NCI-H1694 (cell line): ENCODE measurements around the gene AGAP9.
"Not testable (repeated sequence)": the region's sequence is repeated elsewhere in the genome, so short reads cannot be mapped to it uniquely, and the experiment has no call there.

ENCODE experiments used
- DNase-seq: peaks from one replicate; lab custom pipeline; 2025; lab: John Stamatoyannopoulos, UW

The AGAP9 gene

DNA sequence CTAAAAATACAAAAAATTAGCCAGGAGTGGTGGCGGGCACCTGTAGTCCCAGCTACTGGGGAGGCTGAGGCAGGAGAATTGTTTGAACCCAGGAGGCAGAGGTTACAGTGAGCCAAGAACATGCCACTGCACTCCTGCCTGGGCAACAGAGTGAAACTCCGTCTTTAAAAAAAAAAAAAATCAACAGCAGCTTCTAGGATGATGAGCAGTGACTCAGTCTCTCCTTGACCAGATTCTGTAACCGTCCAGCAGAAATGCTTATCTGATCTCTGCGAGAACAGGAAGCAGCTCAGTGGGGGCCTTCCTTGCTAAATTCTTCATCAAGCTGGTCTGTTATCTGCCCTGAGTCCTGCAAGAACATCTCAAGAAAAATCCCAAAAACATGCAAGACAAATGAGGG is 37.5 kb downstream of the AGAP9 start:
- DNase-seq: not testable (repeated sequence)

DNA sequence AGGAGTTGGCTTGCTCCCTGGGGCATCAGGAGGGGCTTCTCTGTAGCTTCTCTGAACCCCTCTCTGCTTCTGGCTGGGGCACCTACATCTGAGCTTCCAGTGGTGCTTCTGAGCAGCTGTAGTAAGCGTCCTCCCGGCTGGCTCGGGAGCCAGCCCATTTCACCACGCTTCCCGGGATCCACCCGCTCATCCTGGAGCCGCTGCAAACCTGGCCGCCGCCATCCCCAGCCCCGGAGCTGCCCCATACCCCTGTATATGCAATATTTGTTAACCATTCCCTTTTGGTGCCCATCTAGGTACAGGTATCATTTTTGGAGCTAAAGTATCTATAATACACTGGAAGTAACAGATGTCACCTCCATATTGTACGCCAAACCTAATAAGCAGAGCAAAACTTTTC is 38.7 kb downstream of the AGAP9 start:
- not testable (repeated sequence) for DNase-seq

DNA sequence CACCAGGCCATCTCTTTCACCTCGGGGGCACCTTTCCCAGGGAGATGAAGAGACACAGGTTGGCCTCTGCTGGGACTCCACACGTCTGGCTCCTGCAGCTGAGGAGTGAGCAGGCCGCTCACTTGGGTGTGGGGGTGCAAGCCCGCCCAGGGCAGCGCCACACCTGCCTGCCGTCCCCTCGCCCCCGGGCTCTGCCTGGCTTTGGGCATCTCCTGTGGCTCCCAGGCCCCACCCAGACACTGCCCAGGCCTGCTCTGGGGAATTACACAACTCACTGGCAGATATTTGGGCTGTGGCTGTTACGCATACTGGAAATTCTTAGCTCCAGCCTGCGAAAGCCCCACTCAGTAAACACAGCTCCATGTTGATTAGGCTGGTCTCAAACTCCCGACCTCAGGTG is 39.5 kb downstream of the AGAP9 start, which contains the start of gene ANXA8:
TSS of gene ANXA8 (minus strand) at position 193 of the 400 bp plus-strand sequence. CDS start at position 11, 182 bp downstream.
- not testable (repeated sequence) for DNase-seq

DNA sequence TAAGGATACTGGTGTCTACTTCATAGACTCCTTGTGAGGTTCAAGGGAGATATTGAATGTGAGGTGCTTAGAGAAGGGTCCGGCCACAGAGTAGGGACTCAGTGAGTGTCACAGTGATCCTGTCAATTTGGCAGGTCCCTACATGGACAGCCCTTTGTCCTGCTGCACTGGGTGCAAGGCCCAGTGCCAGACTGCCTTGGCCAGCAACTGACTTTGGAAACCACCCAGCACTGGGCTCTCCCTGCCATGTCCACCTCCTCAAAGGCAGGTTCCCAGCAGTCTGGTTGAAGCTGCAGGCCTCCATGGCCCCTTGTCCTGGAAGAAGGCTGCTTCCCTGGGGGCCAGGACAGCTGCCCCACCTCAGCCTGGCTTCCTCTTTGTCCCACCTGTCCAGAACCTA is 41.1 kb downstream of the AGAP9 start:
- DNase-seq: not testable (repeated sequence)

DNA sequence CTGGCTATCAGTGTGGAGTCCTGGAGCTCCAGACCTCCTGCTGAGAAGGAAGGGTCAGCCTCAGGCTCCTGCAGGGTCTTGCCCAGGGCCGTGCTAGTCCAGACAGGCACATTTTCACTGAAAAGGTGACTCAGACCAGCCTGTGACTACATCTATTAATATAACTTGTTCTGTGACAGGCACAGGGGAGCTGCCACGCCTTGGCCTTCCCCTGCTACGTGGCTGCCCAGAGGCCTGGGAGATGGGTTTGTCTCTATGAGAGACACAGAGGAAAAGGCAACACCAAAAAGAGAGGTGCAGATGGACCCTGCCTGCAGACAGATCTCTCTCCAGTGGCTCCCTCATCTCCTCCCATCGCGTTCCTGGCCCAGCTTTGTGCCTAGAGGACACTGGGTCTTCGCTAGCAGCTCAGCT is 41.7 kb downstream of the AGAP9 start:
- DNase-seq: not testable (repeated sequence)

DNA sequence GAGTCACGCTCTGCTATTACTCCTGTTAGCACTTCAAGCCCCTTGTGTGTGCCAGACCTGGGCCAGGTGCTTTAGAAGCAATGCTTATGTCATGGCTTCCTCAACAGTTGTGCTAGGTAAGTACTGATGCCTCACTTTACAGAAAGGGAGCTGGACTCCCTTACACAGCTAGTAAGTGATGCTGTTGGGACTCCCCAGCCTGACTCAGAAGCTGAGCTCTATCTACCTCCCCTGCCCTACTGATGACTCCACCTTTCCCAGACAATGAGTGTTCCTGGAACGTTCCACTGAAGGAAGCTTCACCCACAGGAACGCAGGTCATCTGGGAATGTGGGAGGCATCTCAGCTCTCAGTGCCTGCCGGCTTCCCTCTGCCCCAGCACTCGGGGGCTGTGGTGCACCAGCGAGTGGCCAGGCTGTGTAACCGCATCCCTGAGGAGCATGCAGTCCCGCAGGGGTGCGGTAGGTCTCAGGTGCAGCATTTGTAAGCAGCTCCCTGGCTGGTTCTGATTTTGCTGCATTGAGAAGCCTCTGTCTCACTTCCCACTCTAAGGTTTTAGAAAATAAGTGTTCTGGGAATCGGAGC is 42.2 kb downstream of the AGAP9 start:
- not testable (repeated sequence) for DNase-seq

DNA sequence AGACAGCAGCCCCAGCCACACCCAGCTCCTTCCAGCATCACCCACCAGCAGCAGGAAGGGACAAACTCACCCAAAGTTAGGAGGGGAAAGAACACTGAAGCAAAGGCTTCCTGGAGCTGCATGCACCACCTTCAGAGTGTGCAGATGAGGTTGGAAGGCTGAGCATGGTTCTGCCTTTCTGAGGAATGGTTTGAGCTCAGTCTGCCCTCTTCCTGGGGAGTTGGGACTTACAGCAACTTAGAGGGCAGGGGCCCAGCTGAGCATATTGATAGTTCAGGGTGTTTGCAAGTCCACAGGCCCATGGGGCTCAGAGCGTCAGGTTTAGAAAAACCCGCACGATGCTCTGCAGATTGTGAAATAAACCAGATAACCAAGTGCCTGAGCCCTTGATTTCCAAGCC is 43.3 kb downstream of the AGAP9 start:
- not testable (repeated sequence) for DNase-seq

DNA sequence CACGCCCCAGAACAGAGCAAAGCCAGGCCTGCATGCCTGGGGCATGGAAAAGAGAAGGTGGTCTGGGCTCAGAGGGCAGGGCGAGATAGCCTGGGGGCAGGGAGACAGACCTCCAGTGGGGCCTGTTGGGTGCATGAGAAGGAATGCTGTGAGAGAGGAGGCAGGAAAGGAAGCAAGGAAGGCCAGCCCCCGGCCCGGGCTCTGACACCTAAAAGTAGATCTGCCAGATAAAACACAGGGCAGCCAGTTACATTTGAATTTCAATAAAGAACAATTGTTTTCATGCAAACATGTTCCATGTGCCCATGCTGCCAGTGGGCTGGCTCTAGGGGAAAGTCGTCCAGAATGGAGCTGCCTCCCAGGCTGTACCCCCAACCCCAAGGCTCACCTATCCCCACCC is 45.3 kb downstream of the AGAP9 start:
- not testable (repeated sequence) for DNase-seq

DNA sequence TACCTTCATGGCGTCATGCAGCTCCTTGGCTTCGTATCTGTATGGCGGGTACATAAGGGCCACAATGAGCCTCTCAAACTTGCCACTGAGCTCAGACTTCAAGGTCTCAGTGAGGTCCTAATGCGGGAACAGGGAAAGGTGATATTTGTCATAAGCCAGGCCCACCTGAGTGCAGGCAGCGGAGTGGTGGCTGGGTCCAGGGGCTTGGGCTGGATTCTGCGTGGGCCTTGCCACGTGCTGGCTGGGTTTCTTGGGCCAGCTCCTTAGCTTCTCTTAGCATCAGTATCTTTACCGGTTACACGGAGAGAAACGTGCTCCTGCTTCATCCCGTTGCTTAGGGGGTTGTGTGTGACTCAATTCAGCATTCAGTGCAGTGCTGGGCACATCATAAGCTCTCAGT is 46.4 kb downstream of the AGAP9 start:
- DNase-seq: not testable (repeated sequence)

DNA sequence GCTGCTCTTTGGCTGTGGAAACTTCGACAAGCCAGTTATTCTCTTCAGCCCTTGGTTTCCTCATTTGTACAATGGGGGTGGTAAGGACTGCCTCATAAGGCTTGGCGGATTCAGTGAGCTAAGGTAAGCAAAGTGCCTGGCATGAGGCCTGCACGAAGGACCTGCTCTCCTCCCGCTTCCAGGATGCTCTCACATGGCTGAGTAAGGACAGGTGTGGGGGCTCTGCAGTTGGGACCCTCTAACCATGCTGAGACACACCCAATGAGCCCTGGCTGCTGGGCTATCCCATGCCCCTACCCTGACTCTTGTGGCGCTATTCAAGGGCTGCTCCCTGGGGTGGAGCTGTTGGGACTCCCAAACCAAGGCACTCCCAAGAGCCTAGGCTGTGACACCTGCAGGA is 48.3 kb downstream of the AGAP9 start:
- DNase-seq: not testable (repeated sequence)

DNA sequence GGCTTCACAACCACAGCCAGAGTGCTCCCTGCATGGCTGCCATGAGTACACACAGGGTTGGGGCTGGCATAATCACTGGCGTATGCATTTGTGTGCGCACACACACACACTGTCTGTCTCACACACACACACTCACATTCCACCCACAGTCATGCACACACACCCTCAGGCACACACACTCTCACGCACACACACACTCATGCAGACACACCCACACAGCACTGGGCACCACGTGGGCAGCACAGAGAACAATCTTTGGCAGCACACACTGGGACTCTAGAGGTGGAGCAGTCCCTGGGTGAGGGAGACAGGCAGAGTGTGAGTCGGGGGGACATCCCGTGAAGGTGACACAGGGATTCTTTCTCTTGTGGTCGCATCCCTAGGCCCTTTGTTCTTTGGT is 49.9 kb downstream of the AGAP9 start:
- not testable (repeated sequence) for DNase-seq

DNA sequence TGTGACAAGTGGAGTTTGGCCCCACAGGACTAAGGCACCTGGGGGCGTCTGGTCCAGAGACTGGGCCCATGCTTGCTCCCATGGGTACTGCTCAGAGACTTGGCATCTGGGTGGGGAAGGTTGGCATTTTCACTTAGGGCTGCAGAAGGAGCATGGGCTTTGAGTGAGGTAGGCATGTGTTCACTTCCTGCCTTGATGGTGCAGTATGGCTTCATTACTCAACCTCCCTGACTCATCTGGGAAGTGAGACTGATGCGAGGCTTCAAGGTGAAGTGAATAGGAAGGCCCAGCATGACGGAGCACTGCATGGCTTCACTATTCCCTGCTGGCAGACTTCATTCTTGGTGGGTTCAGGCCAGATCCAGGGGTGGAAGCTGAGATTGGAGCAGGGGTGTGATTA is 50.8 kb downstream of the AGAP9 start:
- DNase-seq: not testable (repeated sequence)

DNA sequence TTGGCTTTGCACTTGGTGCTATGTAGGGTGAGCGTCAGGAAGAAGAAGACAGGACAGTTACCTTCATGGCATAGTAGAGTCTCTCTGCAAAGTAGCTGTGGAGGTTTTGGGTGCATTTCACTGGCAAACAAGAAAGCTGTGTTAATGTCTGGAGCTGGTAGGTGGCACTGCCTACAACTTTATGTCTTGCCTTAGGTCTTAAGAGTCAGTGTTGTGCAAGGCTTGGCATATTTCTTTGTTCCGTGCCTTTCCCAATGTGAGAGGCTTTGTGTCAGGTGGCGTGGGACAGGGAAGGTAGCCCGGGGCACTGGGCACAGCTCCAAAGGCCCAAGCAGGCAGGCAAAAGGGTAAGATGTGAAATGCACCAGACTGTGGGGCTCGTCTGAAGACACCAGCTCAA is 51.4 kb downstream of the AGAP9 start:
- DNase-seq: not testable (repeated sequence)

DNA sequence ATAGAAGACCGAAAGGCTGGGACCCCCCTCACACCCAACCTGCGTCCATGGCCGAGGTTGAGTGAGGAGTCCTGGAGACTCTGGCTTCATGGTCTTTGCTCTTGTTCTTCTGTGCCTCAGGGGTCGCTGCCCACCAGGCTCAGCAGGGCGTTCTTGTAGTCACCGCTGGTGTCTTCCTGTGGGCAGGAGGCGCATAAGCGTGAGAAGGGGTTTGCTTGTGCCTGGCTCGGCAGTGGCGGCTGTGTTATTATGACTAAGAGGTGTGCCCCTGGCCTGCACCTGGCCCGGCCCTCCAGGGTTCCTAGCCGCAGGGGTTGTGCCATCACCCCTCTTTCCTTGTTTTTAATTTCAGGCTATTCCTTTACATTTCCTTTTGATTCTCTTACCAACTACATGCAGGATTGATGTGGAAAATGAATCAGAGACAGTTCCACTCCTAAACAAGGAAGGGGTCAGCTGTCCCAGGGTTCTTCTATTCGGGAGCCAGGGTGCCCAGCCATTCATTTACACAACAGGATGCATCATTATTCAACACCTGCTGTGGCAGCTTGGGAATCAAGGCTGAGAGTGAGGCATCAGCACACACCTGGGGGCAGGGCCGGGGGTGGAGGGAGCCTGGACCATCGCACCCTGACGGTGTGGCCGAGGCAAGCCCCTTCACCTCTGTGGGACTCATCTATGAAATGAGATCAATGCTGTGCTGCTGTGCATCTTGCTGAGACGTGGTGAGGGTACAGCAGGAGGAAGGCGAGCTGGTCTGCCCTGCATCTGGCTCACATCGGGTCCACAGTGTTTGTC is 54.5 kb downstream of the AGAP9 start:
- DNase-seq: not testable (repeated sequence)

DNA sequence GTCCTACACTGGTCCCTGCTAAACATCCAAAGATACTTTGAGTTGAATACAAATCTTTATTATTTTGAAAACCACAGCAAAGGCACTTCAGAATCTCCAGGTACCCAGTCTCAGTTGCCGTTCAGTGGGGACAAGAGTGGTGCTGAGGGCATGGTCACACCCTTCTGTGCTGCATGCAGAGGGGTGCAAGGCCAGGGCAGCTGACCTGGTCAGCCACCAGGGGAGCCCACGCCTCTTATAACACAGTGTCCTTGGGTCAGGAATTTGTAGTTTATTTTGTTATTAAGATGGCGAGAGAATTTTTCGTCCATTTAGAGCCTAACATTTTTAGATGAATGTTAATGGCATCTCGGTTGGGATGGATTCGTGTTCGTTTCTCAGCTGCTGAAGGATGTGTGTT is 55.5 kb downstream of the AGAP9 start:
- DNase-seq: not testable (repeated sequence)

DNA sequence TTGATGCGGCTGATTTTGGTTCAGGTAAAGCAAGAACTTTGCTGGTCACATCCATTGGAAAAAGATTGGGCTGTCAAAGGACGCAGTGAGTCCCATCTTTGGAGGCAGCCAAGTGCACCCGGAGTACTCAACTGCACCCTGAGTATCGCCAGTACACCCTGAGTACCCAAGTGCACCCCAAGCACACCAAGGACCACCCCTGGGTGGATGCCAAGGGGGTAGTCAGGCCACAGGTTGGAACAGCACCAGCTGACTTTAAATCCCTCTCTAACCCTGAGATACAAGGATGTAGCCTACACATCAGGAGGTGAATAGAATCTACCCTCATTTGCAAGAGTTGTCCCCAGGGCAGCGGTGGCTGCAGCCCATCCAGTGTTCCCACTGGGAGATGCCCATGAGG is 56.0 kb downstream of the AGAP9 start:
- DNase-seq: not testable (repeated sequence)

DNA sequence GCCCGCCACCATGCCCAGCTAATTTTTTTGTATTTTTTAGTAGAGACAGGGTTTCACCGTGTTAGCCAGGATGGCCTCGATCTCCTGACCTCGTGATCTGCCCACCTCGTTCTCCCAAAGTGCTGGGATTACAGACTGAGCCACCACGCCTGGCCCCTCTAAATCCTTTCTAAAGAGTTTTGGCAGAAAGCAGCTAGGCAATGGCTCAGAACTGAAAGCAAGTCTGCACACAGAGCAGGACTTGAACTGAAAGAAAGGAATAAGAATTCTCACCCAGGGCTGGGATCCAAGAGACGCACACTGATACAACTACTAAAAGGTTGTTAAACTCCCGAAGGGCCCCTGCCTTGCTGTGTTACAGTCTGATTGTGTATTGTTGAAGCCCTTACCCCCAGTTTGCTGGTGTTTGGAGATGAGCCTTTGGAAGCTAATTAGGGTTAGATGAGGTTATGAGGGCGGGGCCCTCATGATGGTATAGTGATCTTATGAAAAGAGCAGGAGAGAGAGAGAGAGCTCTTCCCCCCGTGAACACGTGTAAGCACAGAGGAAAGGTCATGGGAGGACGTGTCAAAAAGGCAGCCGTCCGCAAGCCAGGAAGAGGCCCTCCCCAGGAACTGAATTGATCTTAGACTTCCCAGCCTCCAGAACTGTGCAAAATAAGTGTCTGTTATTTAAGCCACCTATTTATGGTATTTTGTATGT is 58.1 kb downstream of the AGAP9 start:
- not testable (repeated sequence) for DNase-seq

DNA sequence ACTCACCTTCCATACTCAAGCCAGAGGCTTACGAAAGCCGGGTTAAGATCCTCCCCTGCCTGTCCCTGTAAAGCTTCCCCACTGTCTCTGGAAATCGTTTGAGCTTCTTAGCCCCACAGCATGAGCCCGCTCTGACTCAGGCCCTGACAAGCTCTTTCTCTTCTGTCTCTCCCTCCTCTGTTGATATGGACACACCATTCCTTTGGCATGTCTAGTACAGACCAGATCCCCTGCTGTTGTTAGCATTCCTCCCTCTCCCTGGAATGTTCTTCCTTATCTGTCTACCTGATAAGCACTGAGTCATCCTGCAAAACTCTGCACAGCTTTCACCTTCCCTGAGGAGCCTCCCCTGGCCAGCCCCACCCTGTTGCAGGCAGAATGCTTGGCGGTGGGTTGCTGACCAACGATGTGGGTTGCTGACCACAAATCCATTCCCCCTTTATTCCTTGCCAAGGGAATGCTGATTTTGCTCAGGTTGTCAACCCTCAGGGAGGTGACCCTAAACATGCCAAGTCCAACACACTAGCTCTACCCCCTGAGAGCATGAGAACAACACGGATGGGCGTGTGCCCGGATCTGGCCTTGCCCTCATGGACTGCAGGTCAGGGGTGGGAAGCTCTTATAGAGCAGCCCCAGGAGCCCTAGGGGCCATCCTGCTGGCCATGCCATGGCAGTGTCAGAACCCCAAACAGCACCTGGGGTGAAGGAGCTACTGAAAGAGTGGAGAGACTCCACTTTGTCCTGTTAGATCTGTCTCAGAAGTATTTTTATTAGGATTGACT is 60.7 kb downstream of the AGAP9 start:
- not testable (repeated sequence) for DNase-seq

DNA sequence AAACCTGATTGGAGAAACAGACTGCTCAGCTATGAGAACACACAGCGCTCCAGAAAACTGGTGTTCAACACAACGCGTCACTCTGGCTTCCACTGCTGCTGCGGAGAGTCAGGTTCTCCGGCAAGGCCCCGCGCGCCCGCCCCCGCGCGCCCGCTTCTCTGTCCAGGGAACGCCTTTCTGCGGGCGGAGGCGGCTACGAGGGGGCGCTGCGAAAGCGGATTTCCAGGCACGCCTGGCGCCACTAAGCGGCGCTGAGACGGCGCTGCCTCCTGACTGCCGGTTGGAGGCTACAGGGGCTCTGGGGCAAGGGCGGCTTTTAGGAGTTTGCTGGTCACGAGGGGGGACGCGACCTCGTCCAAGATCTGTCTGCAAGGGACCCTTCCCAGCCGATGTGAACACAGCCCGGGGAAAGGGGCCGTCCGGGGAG is 62.2 kb downstream of the AGAP9 start:
- not testable (repeated sequence) for DNase-seq

DNA sequence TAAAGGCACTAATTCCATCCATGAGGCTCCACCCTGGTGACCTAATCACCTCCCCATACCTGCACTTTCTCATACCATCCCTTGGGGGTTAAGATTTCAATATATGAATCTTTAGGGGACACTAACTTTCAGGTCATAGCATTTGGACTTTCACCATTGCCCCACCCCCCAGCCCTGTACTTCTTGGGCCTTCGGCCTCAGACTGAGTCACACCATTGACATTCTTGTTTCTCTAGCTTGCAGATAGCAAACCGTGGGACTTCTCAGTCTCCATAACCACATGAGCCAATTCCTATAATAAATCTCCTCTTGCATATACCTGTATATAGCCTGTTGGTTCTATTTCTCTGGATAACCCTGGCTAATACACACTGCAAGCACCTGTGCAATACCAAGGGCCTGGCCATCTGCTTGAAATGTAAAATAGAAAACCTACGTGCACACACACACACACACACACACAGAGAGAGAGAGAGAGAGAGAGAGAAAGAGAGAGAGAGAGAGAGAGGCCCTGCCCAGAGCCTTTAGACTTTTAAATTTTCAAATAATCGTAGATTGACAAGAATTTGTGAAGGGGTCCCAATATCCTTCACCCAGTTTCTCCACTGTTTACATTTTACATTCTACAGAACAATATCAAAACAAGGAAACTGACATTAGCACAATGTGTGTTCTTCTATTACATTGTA is 64.8 kb downstream of the AGAP9 start:
- no peak for DNase-seq

DNA sequence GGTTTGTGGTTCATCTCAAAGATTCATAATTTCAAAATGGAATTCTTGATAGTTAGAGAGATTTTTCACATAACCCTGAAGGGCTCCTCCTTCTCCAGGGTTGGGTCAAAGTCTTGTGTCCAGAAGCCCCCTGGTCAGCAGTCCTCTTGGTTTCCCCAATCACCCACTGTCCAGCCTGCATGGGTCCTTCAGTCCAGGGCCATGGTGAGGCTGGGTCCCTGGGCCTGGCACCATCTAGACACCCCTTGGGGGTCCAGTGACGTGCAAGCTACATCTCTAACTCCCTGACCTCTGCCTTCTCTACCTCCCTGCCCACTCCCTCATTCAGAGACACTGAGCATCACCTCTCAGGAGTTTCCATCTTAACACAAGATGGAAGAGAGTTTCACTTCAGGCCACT is 65.6 kb downstream of the AGAP9 start:
- no peak for DNase-seq

DNA sequence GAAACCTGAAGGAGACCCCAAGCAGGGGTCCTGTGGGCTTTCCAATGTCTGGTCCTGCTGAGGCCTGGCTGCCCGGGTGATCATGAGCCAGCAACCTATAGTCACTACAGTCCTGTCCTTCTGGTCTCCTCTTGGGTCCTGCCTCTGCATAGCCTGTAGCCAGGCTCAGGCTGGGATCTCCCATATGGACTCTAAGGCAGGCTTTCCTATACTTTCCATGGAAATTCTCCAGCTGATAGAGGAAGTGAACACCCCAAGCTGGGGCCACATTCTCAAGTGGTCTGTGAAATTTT is 66.0 kb downstream of the AGAP9 start:
- DNase-seq: no peak
